Astrocyte (in vitro differentiated cells and primary cell): ENCODE measurements around the gene NEURL1.

Experiments used
- EZH2 ChIP-seq: IDR thresholded peaks from 2 replicates; pipeline ENCODE4 v1.6.1; 2012; ENCODE audit warnings: mild to moderate bottlenecking, low read length, inconsistent platforms; ENCODE audit not compliant: insufficient read depth
- TF ChIP-seq, protein P1 (sequence below): IDR thresholded peaks from 2 replicates; pipeline ENCODE4 v1.5.1; 2011; ENCODE audit warnings: low read depth, mild to moderate bottlenecking, inconsistent platforms, low read length, moderate library complexity; ENCODE audit not compliant: insufficient read depth

DNA sequence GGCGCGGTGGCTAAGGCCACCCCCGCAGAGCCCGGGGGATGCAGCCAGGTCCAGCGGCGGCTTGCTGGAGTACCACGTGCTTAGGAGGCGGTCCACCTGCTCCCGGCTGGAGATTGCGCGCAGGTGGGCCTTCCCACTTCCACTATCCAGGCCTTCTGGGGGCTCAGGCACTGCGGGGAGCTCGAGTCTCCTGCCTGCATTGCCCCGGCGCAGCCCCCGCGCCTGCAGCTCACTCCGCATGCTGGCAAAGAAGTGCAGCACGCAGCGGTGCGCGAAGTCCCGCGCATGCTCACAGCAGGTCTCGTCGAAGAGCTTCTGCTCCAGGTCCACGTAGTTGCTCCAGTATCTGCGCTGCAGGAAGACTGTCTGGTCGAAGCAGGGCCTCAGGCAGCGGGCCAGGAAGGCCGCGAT is 20.2 kb upstream of the NEURL1 start:
- TF ChIP-seq, protein P1, sequence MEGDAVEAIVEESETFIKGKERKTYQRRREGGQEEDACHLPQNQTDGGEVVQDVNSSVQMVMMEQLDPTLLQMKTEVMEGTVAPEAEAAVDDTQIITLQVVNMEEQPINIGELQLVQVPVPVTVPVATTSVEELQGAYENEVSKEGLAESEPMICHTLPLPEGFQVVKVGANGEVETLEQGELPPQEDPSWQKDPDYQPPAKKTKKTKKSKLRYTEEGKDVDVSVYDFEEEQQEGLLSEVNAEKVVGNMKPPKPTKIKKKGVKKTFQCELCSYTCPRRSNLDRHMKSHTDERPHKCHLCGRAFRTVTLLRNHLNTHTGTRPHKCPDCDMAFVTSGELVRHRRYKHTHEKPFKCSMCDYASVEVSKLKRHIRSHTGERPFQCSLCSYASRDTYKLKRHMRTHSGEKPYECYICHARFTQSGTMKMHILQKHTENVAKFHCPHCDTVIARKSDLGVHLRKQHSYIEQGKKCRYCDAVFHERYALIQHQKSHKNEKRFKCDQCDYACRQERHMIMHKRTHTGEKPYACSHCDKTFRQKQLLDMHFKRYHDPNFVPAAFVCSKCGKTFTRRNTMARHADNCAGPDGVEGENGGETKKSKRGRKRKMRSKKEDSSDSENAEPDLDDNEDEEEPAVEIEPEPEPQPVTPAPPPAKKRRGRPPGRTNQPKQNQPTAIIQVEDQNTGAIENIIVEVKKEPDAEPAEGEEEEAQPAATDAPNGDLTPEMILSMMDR: no peak
- TF ChIP-seq EZH2: no peak
